PC-9 (cell line): ENCODE data around the gene GLI1. TPM values are rescaled to one million over a fixed set of nuclear protein-coding genes. Genes with fewer than 3 reads are reported as not detected.
"Not testable (repeated sequence)": the region's sequence is repeated elsewhere in the genome, so short reads cannot be mapped to it uniquely, and the experiment has no call there.

ENCODE experiments used
- BruUV-seq: library from RNA; stranded (reverse); fragments of 400-500 nt; replicated peaks from 2 replicates; lab custom pipeline; 2021; lab: Mats Ljungman, UMichigan
- CTCF ChIA-PET: fragments of 300-600 bp; sonication (Branson Sonifier 250); formaldehyde crosslinking; loops from one replicate; lab custom pipeline; 2022; ENCODE audit warnings: antibody characterized with exemption; lab: Charles Lee
- POLR2A ChIA-PET: fragments of 300-600 bp; sonication (Branson Sonifier 250); formaldehyde crosslinking; loops from one replicate; lab custom pipeline; 2022; ENCODE audit warnings: antibody characterized with exemption; ENCODE audit not compliant: unreplicated experiment; lab: Charles Lee
- DNase-seq, 2 experiments: peaks; one replicate each; pipeline versions ENCODE4 v3.0.0 to v3.0.0-alpha.2; 2015 to 2022; ENCODE audit warnings: mixed read lengths in 1 of 2
- H2AFZ ChIP-seq: fragments of 200-600 bp; sonication (generic); 2 replicates; pipeline ENCODE4 v1.8.1; 2017; ENCODE audit warnings: antibody characterized with exemption
- H3F3A ChIP-seq: fragments of 200-600 bp; sonication (generic); 2 replicates; pipeline ENCODE4 v1.8.1; 2017; ENCODE audit warnings: antibody characterized with exemption, mild to moderate bottlenecking, low read depth; ENCODE audit not compliant: insufficient read depth
- H3K27ac ChIP-seq: fragments of 200-600 bp; sonication (generic); 2 replicates; pipeline ENCODE4 v1.6.1; 2016; ENCODE audit warnings: mixed run types
- H3K27me3 ChIP-seq: fragments of 200-600 bp; sonication (generic); 2 replicates; pipeline ENCODE4 v1.6.1; 2016; ENCODE audit warnings: low read depth, mixed run types; ENCODE audit not compliant: insufficient read depth
- H3K36me3 ChIP-seq: fragments of 200-600 bp; sonication (generic); 2 replicates; pipeline ENCODE4 v1.6.1; 2016; ENCODE audit warnings: low read depth, mixed run types
- H3K4me1 ChIP-seq: fragments of 200-600 bp; sonication (generic); replicated peaks from 2 replicates; pipeline ENCODE4 v1.6.1; 2016; ENCODE audit warnings: mixed run types; ENCODE audit not compliant: insufficient read depth
- H3K4me2 ChIP-seq: fragments of 200-600 bp; sonication (generic); 2 replicates; pipeline ENCODE4 v1.6.1; 2017; ENCODE audit warnings: mixed run types
- H3K4me3 ChIP-seq: fragments of 200-600 bp; sonication (generic); 2 replicates; pipeline ENCODE4 v1.6.1; 2016; ENCODE audit warnings: mixed run types
- H3K79me2 ChIP-seq: fragments of 200-600 bp; sonication (generic); 2 replicates; pipeline ENCODE4 v1.6.1; 2017; ENCODE audit warnings: low read depth, mixed run types
- H3K9me2 ChIP-seq: fragments of 200-600 bp; sonication (generic); 2 replicates; pipeline ENCODE4 v1.8.1; 2017; ENCODE audit warnings: mild to moderate bottlenecking; ENCODE audit not compliant: insufficient read depth
- H3K9me3 ChIP-seq: fragments of 200-600 bp; sonication (generic); 2 replicates; pipeline ENCODE4 v1.8.1; 2016; ENCODE audit warnings: low read depth; ENCODE audit not compliant: insufficient read depth
- H4K20me1 ChIP-seq: fragments of 200-600 bp; sonication (generic); 2 replicates; pipeline ENCODE4 v1.8.1; 2017; ENCODE audit not compliant: insufficient read depth
- CTCF ChIP-seq: fragments of 200-600 bp; sonication (generic); conservative IDR thresholded peaks from 2 replicates; pipeline ENCODE4 v1.6.1; 2017; ENCODE audit warnings: mixed run types, antibody characterized with exemption, mild to moderate bottlenecking, moderate library complexity
- EZH2 ChIP-seq: fragments of 200-600 bp; sonication (generic); IDR thresholded peaks from 2 replicates; pipeline ENCODE4 v1.8.0; 2017; ENCODE audit warnings: antibody characterized with exemption, low read depth
- intact Hi-C: fragments of 100-400 bp; cut with micrococcal nuclease; formaldehyde crosslinking; loops from one replicate; pipeline ENCODE4 v1.10.0; 2022; ENCODE audit not compliant: unreplicated experiment
- total RNA-seq: library from RNA; stranded (reverse); gene quantifications from 2 replicates; pipeline ENCODE4 v1.2.3, GENCODE V29; 2021

The GLI1 gene
- total RNA-seq, 1 experiment from 2014 or later: not detected

DNA sequence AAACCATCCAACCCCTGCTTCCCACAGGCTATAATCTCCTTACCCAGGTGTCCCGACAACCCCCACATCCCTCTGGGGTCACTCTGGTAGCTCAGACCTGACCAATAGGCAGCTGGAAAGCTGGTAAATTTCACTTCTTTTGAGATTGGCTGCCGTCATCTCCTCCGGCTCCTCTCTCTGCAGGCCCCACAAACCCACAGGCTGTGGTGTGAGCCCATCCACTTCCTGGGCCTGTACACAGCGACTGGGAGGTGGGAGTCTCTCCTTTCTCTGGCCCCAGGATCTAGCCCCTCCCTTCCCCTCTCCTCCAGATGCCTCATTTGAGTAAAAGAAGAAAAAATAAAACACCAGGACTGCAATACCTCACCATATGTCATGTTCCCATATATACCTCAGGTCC, 24.3 kb upstream of the GLI1 start:
- H3K79me2 ChIP-seq: no peaks in the 10 kb centered on the region
- H3K27ac ChIP-seq: no peak overlapping the region
- H3K36me3 ChIP-seq: no peaks in the 10 kb centered on the region
- no peaks in the 10 kb centered on the region for H3K27me3 ChIP-seq
- H3F3A ChIP-seq: peaks cover 5% of the 10 kb centered on the region; the same call in 1 of the 2 replicates
- no peaks in the 10 kb centered on the region for H3K9me3 ChIP-seq
- POLR2A ChIA-PET: no interaction called here
- no TSS peak for BruUV-seq
- TF ChIP-seq EZH2 (no peak), CTCF (no peak)
- no peaks in the 10 kb centered on the region for H3K9me2 ChIP-seq
- CTCF ChIA-PET: no interaction called here
- intact Hi-C loops: no loop called here
- H2AFZ ChIP-seq: no peak overlapping the region
- DNase-seq: no peak
- H3K4me2 ChIP-seq: no peak overlapping the region
- H4K20me1 ChIP-seq: no peaks in the 10 kb centered on the region
- H3K4me3 ChIP-seq: no peak overlapping the region
- 0 out of 2 replicates have a peak, but pooled peaks cover 8% of the 10 kb centered on the region for H3K4me1 ChIP-seq

DNA sequence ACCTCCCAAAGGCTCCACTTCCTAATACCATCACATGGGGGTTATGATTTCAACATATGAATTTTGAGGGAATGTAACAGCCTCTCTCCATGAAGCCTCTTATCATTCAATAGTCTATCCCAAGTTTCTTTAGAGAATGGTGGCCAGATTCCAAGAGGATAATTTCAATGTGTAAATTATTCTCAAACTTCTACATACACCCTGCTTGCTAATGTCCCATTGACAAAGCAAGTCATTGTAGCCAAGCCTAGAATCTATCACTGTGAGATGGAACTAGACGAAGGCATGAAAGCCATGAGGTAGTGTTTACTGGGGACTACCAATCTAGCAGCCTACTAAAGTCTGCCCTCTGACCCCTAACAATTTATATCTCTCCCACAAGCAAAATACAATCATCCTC, 21.2 kb upstream of the GLI1 start:
- DNase-seq: no peak
- POLR2A ChIA-PET: no interaction called here
- CTCF ChIA-PET: no interaction called here

DNA sequence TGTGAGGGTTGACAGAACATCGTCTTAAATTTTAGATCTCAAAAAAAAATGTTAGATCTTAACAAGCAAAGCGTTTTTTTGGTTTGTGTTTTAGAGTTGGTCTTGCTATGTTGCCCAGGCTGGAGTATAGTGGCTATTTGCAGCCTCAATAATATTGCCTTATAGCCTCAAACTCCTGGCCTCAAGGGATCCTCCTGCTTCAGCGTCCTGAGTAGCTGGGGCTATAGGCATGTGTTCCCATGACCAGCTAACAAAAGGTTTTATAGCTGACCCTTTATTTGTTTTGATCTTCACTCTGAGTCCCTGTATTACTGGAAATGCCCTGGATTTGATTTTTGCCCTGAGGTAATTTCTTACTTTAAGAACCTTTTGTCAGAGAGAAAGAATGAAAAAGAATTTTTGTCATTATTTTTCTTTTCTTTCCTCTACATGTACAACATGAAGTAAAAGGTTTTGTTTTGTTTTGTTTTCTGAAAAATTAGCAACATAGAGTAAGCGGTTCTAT, 19.8 kb upstream of the GLI1 start:
- Histone ChIP-seq H3K4me1 (no peaks in the 10 kb centered on the region), H4K20me1 (no peaks in the 10 kb centered on the region), H3K36me3 (no peaks in the 10 kb centered on the region), H3K9me3 (no peaks in the 10 kb centered on the region), H3K27me3 (no peaks in the 10 kb centered on the region), H3K79me2 (no peaks in the 10 kb centered on the region), H3F3A (0 out of 2 replicates have a peak, but pooled peaks cover under 1% of the 10 kb centered on the region), H3K27ac (no peak overlapping the region), H3K9me2 (no peaks in the 10 kb centered on the region), H2AFZ (no peak overlapping the region), H3K4me3 (no peak overlapping the region), H3K4me2 (no peak overlapping the region)
- ChIA-PET POLR2A (no interaction called here), CTCF (interaction anchor here (0.6 kb wide), 1 partner anchor 258 kb away, joined by 10 read pairs; no protein-coding TSS in a partner anchor)
- TF ChIP-seq CTCF (no peak), EZH2 (no peak)
- intact Hi-C loops: no loop called here
- no TSS peak for BruUV-seq
- DNase-seq: no peak

More for the DNA sequence above, 21.2 kb upstream of the GLI1 start:
- intact Hi-C loops: no loop called here
- Histone ChIP-seq H3K4me2 (no peak overlapping the region), H4K20me1 (no peaks in the 10 kb centered on the region), H3K27me3 (no peaks in the 10 kb centered on the region), H3K27ac (no peak overlapping the region), H3K36me3 (no peaks in the 10 kb centered on the region), H3K79me2 (no peaks in the 10 kb centered on the region), H2AFZ (no peak overlapping the region), H3K9me3 (no peaks in the 10 kb centered on the region), H3K4me3 (no peak overlapping the region), H3K4me1 (no peaks in the 10 kb centered on the region), H3F3A (no peaks in the 10 kb centered on the region), H3K9me2 (no peaks in the 10 kb centered on the region)
- no TSS peak for BruUV-seq
- TF ChIP-seq CTCF (no peak), EZH2 (no peak)

GRCh38 chr12:57441393-57441792, 18.2 kb upstream of the GLI1 start:
- DNase-seq, H3K36me3 ChIP-seq, H3K4me3 ChIP-seq, H3K27me3 ChIP-seq, H3K4me2 ChIP-seq, H2AFZ ChIP-seq, H3K9me2 ChIP-seq, H3K27ac ChIP-seq, H3K79me2 ChIP-seq, BruUV-seq, H3K9me3 ChIP-seq, intact Hi-C loops, H3F3A ChIP-seq, H3K4me1 ChIP-seq, H4K20me1 ChIP-seq, CTCF ChIA-PET: not testable (repeated sequence)
- POLR2A ChIA-PET: interaction anchor here (0.6 kb wide), 1 partner anchor 346 kb away, joined by 5 read pairs; no protein-coding TSS in a partner anchor
